ENCODE measurements around the gene BMPR1B. TPM values are rescaled to one million over a fixed set of nuclear protein-coding genes. Genes with fewer than 3 reads are reported as not detected.
"Not testable (repeated sequence)": the region's sequence is repeated elsewhere in the genome, so short reads cannot be mapped to it uniquely, and the experiment has no call there.

BMPR1B gene
- total RNA-seq, 2 experiments from 2014 or later: not detected

DNA sequence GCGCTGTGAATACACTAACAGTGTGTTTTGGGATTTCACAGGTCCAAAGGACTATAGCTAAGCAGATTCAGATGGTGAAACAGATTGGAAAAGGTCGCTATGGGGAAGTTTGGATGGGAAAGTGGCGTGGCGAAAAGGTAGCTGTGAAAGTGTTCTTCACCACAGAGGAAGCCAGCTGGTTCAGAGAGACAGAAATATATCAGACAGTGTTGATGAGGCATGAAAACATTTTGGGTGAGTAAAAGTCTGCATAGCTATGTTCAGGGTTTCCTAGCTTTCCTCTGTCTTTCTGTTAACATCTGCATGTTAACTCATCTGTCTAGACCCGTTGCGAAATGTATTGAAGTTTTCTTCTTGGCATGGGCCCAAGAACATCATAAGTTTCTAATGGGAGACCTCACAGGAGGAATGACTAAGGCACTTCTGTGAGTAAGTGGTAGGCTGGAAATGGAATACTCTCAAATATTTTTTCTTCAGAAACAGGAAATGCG, 372.1 kb downstream of the BMPR1B start:
- Mint-ChIP-seq H3K9me3 (ENCODE audit: low read depth) (peaks cover 3% of the 10 kb centered on the region), H3K36me3 (no peaks in the 10 kb centered on the region), H3K4me3 (no peak overlapping the region), H3K4me1 (no peaks in the 10 kb centered on the region), H3K27me3 (peaks cover 5% of the 10 kb centered on the region), H3K27ac (no peak overlapping the region)
- DNase-seq (no peak), ATAC-seq (no peak)
- CTCF ChIA-PET: no interaction called here

DNA sequence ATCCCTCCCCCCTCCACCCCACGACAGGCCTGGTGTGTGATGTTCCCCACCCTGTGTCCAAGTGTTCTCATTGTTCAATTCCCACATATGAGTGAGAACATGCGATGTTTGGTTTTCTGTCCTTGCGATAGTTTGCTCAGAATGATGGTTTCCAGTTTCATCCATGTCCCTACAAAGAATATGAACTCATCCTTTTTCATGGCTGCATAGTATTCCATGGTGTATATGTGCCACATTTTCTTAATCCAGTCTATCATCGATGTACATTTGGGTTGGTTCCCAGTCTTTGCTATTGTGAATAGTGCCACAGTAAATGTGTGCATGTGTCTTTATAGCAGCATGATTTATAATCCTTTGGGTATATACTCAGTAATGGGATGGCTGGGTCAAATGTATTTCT, 376.3 kb downstream of the BMPR1B start:
- H3K27ac Mint-ChIP-seq; H3K4me3 Mint-ChIP-seq; DNase-seq; CTCF ChIA-PET; H3K36me3 Mint-ChIP-seq; H3K4me1 Mint-ChIP-seq; ATAC-seq; H3K9me3 Mint-ChIP-seq (ENCODE audit: low read depth); H3K27me3 Mint-ChIP-seq: not testable (repeated sequence)

DNA sequence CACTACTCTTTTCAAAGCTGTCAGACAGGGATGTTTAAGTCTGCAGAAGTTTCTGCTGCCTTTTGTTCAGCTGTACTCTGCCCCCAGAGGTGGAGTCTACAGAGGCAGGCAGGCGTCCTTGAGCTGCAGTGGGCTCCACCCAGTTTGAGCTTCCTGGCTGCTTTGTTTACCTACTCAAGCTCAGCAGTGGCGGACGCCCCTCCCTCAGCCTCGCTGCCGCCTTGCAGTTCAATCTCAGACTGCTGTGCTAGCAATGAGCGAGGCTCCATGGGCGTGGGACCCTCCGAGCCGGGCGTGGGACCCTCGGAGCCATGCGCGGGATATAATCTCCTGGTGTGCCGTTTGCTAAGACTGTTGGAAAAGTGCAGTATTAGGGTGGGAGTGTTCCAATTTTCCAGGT, 381.7 kb downstream of the BMPR1B start:
- CTCF ChIA-PET, H3K27ac Mint-ChIP-seq: not testable (repeated sequence)

DNA sequence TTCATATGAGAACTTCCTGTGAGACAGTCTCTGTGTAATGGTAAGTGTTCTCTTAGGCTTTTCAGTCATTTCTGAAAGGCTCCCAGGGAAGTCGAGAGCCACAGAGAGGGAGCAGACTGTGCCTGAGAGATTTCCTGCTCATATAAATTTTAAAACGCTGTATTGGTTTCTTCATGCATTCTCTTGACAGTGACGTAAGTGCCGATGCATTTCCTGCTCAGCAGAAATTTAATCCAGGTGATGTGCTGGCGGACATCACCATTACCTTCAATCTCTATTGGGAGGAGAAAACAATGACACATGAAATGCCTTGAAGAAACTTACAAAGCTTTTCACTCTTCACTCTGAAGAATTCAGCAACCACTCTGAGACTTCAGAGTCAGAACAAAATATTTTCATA, 383.6 kb downstream of the BMPR1B start:
- H3K27ac Mint-ChIP-seq: no peak overlapping the region
- H3K27me3 Mint-ChIP-seq: peaks cover 7% of the 10 kb centered on the region
- H3K9me3 Mint-ChIP-seq (ENCODE audit: low read depth): peaks cover 2% of the 10 kb centered on the region
- H3K4me1 Mint-ChIP-seq: no peaks in the 10 kb centered on the region
- CTCF ChIA-PET: no interaction called here
- no peak overlapping the region for H3K4me3 Mint-ChIP-seq
- ATAC-seq (no peak), DNase-seq (no peak)
- no peaks in the 10 kb centered on the region for H3K36me3 Mint-ChIP-seq

More for the DNA sequence above, 381.7 kb downstream of the BMPR1B start:
- not testable (repeated sequence) for H3K4me1 Mint-ChIP-seq; H3K9me3 Mint-ChIP-seq (ENCODE audit: low read depth); ATAC-seq; H3K27me3 Mint-ChIP-seq; H3K4me3 Mint-ChIP-seq; H3K36me3 Mint-ChIP-seq; DNase-seq

- ATAC-seq (no peak), DNase-seq (no peak)
- Mint-ChIP-seq H3K4me1 (no peaks in the 10 kb centered on the region), H3K27ac (no peak overlapping the region), H3K4me3 (no peak overlapping the region), H3K9me3 (ENCODE audit: low read depth) (peaks cover 2% of the 10 kb centered on the region), H3K27me3 (peaks cover 7% of the 10 kb centered on the region), H3K36me3 (no peaks in the 10 kb centered on the region)
- CTCF ChIA-PET: interaction anchor here (0.7 kb wide), 1 partner anchor 770 kb away, joined by 3 read pairs; no protein-coding TSS in a partner anchor
Measured at GRCh38 chr4:95142932-95143331, 385.2 kb downstream of the BMPR1B start.

GRCh38 chr4:95151255-95151654, 393.5 kb downstream of the BMPR1B start:
- CTCF ChIA-PET: no interaction called here
- Mint-ChIP-seq H3K36me3 (no peaks in the 10 kb centered on the region), H3K27ac (no peak overlapping the region), H3K4me3 (no peak overlapping the region), H3K27me3 (peaks cover 10% of the 10 kb centered on the region), H3K9me3 (ENCODE audit: low read depth) (no peaks in the 10 kb centered on the region), H3K4me1 (peaks cover 14% of the 10 kb centered on the region)
- ATAC-seq (no peak), DNase-seq (no peak)

- Mint-ChIP-seq H3K36me3 (no peaks in the 10 kb centered on the region), H3K4me3 (no peak overlapping the region), H3K9me3 (ENCODE audit: low read depth) (no peaks in the 10 kb centered on the region), H3K27ac (no peak overlapping the region), H3K4me1 (peaks cover 17% of the 10 kb centered on the region), H3K27me3 (peaks cover 15% of the 10 kb centered on the region)
- DNase-seq: no peak
- CTCF ChIA-PET: no interaction called here
- no peak for ATAC-seq
Measured at GRCh38 chr4:95153182-95153581, 395.4 kb downstream of the BMPR1B start.

DNA sequence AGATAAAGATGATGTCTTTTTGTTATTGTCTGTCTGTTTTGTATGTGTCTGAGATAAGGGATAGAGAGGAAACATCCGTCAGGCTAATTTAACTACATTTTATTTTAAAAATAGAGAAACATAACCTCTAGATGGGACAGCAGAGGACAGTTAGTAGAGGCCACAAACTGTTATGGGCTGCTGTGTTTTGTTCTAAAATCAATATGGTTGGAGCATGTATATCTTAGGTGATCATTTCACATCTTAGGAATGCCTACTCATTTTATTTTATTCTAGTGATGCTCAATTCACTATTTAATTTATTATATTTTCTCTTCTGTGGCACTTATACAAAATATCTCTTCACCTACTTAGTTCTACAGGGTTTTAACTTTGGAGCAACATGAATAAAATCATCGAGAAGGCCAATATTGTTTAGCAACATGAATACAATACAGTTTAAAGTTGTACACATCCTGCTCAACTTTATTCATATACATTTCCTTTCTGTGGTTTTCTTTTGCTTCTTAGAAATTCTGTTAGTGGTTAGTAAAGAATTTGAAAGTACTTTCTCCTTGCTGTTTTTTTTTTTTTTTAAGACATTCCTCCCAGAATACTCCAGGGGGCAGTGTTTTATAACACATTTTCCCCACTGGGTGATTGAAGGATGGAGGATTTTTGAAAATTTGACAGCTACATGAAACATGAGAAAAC, 398.1 kb downstream of the BMPR1B start:
- ATAC-seq: peak; percentile 78
- H3K27ac Mint-ChIP-seq: peak overlapping the region; percentile 62

GRCh38 chr4:95156452-95156765, 398.7 kb downstream of the BMPR1B start:
- Mint-ChIP-seq H3K9me3 (ENCODE audit: low read depth) (no peaks in the 10 kb centered on the region), H3K27me3 (peaks cover 25% of the 10 kb centered on the region), H3K27ac (peak overlapping the region; percentile 62), H3K4me3 (no peak overlapping the region), H3K4me1 (peaks cover 11% of the 10 kb centered on the region), H3K36me3 (no peaks in the 10 kb centered on the region)
- no peak for ATAC-seq
- CTCF ChIA-PET: interaction anchor here (0.7 kb wide), 1 partner anchor 9 kb away, joined by 3 read pairs; no protein-coding TSS in a partner anchor
- no peak for DNase-seq

More for the DNA sequence above, 398.1 kb downstream of the BMPR1B start:
- Mint-ChIP-seq H3K4me1 (peaks cover 11% of the 10 kb centered on the region), H3K36me3 (no peaks in the 10 kb centered on the region), H3K9me3 (ENCODE audit: low read depth) (no peaks in the 10 kb centered on the region), H3K4me3 (no peak overlapping the region), H3K27me3 (peaks cover 23% of the 10 kb centered on the region)
- no peak for DNase-seq
- CTCF ChIA-PET: interaction anchor here (0.7 kb wide), 1 partner anchor 10 kb away, joined by 3 read pairs; no protein-coding TSS in a partner anchor

DNA sequence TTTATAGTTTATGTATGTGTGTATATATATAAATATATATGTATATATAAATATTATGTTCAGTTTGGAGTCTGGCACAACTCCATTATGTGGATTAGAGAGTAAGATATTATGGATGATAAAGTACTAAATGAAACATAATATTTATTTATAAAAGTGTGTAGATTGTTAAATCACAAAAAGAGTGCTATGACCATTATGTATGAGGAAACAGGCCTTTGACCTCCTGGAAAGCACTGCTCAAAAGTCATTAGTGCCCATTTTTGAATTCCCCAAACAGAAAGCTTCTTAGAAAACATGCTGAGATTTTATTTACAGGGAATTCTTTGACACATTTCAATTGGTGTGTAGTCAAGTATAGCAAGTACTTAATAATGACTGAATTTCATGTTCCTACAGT, 399.8 kb downstream of the BMPR1B start:
- H3K36me3 Mint-ChIP-seq: no peaks in the 10 kb centered on the region
- peaks cover 11% of the 10 kb centered on the region for H3K4me1 Mint-ChIP-seq
- no peak overlapping the region for H3K4me3 Mint-ChIP-seq
- H3K27me3 Mint-ChIP-seq: peaks cover 25% of the 10 kb centered on the region
- H3K9me3 Mint-ChIP-seq (ENCODE audit: low read depth): no peaks in the 10 kb centered on the region
- no peak overlapping the region for H3K27ac Mint-ChIP-seq
- CTCF ChIA-PET: no interaction called here
- ATAC-seq (no peak), DNase-seq (no peak)

DNA sequence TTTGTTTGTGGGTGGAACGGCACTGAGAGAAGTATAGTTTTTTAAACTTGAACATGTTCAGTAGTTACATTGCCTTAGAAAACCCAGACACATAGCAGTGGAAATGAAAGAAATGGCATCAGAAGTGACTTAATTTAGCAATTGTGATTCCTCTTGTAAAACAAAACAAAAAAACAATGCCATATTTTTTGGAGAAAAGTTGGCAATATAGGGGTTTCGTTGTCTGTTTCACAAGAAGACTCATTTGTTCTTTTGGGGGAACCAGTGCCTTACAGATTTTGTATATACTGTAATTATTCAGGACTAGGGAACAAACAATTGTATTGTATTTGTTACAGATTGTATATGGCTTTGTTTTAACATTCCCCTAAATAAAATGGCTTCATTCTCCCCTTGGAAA, 400.3 kb downstream of the BMPR1B start:
- Mint-ChIP-seq H3K27ac (no peak overlapping the region), H3K9me3 (ENCODE audit: low read depth) (no peaks in the 10 kb centered on the region), H3K4me1 (peaks cover 11% of the 10 kb centered on the region), H3K27me3 (peaks cover 24% of the 10 kb centered on the region), H3K4me3 (no peak overlapping the region), H3K36me3 (no peaks in the 10 kb centered on the region)
- no peak for ATAC-seq
- CTCF ChIA-PET: no interaction called here
- DNase-seq: no peak

DNA sequence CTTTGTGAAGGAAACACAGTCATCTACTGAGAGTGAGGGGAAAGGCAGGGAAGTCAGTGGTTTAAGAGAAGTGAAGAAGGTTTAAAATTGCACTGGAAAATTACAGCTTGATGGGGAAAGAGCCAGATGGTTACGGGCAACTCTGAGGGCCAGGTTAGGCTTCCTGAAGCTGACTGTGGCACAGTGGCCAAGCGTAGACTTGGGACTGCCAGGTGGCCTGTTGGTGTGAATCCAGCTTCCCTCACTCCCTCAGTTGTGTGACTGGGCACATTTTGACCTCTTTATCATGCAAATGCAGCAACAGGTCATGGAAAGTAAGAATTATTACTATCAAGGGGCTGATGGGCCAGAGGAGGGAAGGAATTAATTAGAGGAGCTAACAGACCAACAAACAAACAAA, 400.9 kb downstream of the BMPR1B start:
- DNase-seq (no peak), ATAC-seq (no peak)
- no peaks in the 10 kb centered on the region for H3K9me3 Mint-ChIP-seq (ENCODE audit: low read depth)
- H3K4me1 Mint-ChIP-seq: peaks cover 11% of the 10 kb centered on the region
- H3K36me3 Mint-ChIP-seq: no peaks in the 10 kb centered on the region
- peaks cover 22% of the 10 kb centered on the region for H3K27me3 Mint-ChIP-seq
- H3K27ac Mint-ChIP-seq: no peak overlapping the region
- no peak overlapping the region for H3K4me3 Mint-ChIP-seq
- CTCF ChIA-PET: no interaction called here

DNA sequence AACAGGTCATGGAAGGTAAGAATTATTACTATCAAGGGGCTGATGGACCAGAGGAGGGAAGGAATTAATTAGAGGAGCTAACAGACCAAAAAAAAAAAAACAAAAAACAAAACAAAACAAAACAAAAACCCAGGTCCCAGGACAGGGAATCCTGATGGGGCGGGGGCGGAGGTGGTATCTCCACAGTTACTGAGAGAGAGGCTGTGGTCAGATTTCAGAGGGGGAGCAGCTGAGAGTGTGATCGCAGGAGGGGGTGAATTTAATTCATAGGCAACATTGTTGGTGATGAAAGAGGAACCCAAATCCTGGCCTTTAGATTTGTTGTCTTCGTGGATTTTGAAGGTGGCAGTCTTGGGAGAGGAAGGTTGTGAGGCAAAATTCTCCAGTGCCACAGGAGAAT, 401.6 kb downstream of the BMPR1B start:
- Mint-ChIP-seq H3K27ac (no peak overlapping the region), H3K4me1 (peaks cover 11% of the 10 kb centered on the region), H3K9me3 (ENCODE audit: low read depth) (no peaks in the 10 kb centered on the region), H3K27me3 (peaks cover 22% of the 10 kb centered on the region), H3K36me3 (no peaks in the 10 kb centered on the region), H3K4me3 (no peak overlapping the region)
- CTCF ChIA-PET: no interaction called here
- ATAC-seq (no peak), DNase-seq (no peak)

- CTCF ChIA-PET: no interaction called here
- H3K27me3 Mint-ChIP-seq: peaks cover 13% of the 10 kb centered on the region
- H3K36me3 Mint-ChIP-seq: no peaks in the 10 kb centered on the region
- ATAC-seq (no peak), DNase-seq (no peak)
- H3K4me1 Mint-ChIP-seq: no peaks in the 10 kb centered on the region
- no peak overlapping the region for H3K4me3 Mint-ChIP-seq
- no peaks in the 10 kb centered on the region for H3K9me3 Mint-ChIP-seq (ENCODE audit: low read depth)
- no peak overlapping the region for H3K27ac Mint-ChIP-seq
Measured at GRCh38 chr4:95161781-95162469, 404.2 kb downstream of the BMPR1B start.
